ENCODE measurements around the gene ARPC4. TPM values are rescaled to one million over a fixed set of nuclear protein-coding genes. Genes with fewer than 3 reads are reported as not detected.
"Not testable (repeated sequence)": the region's sequence is repeated elsewhere in the genome, so short reads cannot be mapped to it uniquely, and the experiment has no call there.

The ARPC4 gene
- total RNA-seq, 1 donor from 2014 or later, result 77.7 TPM

- DNase-seq, result peak; percentile 32
Measured at GRCh38 chr3:9770276-9770812, 22.5 kb upstream of the ARPC4 start.

GRCh38 chr3:9771007-9771406, 21.9 kb upstream of the ARPC4 start:
- DNase-seq, result not testable (repeated sequence)

GRCh38 chr3:9776896-9777693, 15.8 kb upstream of the ARPC4 start:
- DNase-seq, result no peak

GRCh38 chr3:9777694-9778021, 15.2 kb upstream of the ARPC4 start:
- DNase-seq, result no peak

- DNase-seq, result no peak
Measured at GRCh38 chr3:9778143-9779074, 14.5 kb upstream of the ARPC4 start.

- no peak for DNase-seq
Measured at GRCh38 chr3:9779075-9779593, 13.7 kb upstream of the ARPC4 start.

- no peak for DNase-seq
Measured at GRCh38 chr3:9779721-9780457, 13.0 kb upstream of the ARPC4 start.

- no peak for DNase-seq
Measured at GRCh38 chr3:9780458-9780812, 12.4 kb upstream of the ARPC4 start.

GRCh38 chr3:9780910-9781309, 12.0 kb upstream of the ARPC4 start:
- DNase-seq, result no peak

GRCh38 chr3:9781551-9781950, 11.3 kb upstream of the ARPC4 start:
- DNase-seq, result no peak

GRCh38 chr3:9781978-9782603, 10.8 kb upstream of the ARPC4 start:
- DNase-seq, result no peak

GRCh38 chr3:9782770-9783169, 10.1 kb upstream of the ARPC4 start:
- DNase-seq, result no peak

- DNase-seq, result no peak
Measured at GRCh38 chr3:9783954-9784353, 8.9 kb upstream of the ARPC4 start.

GRCh38 chr3:9784965-9785364, 7.9 kb upstream of the ARPC4 start:
- no peak for DNase-seq

- no peak for DNase-seq
Measured at GRCh38 chr3:9785602-9786001, 7.3 kb upstream of the ARPC4 start.

- DNase-seq, result no peak
Measured at GRCh38 chr3:9786209-9786739, 6.6 kb upstream of the ARPC4 start.

GRCh38 chr3:9786825-9787669, 5.8 kb upstream of the ARPC4 start:
- DNase-seq, result no peak

GRCh38 chr3:9787714-9788113, 5.2 kb upstream of the ARPC4 start:
- DNase-seq, result no peak

GRCh38 chr3:9791127-9791526, 1.8 kb upstream of the ARPC4 start:
- DNase-seq, result no peak

- no peak for DNase-seq
Measured at GRCh38 chr3:9791790-9792404, 985 bp upstream of the ARPC4 start.

Measured in skin of body (tissue), 2 donors.